Measurements from ENCODE around the gene DUSP10.

Gene DUSP10

GRCh38 chr1:221699978-221700519 is 41.8 kb downstream of the DUSP10 start:
- H3K27me3 ChIP-seq (replicated peaks in 2 of 5; ENCODE audit: control insufficient read depth in 4 of 5, insufficient read depth in 5 of 5, low read length in 4 of 5) = no peaks in the 10 kb centered on the region
- CTCF ChIA-PET = interaction anchor here (1.2 to 3.6 kb wide), 5 partner anchors 8 to 755 kb away, joined by 3 to 14 read pairs (median 3); partner anchors contain the start of gene DUSP10
- no peak overlapping the region for H3K4me3 ChIP-seq (ENCODE audit: control insufficient read depth in 1 of 7, extremely low read depth in 1 of 7, insufficient read depth in 4 of 7, low read depth in 2 of 7, low read length in 6 of 7)
- peaks cover 17 to 53% (median 24%) of the 10 kb centered on the region in 4 experiments for H3K36me3 ChIP-seq (ENCODE audit: control insufficient read depth in 4 of 4, insufficient read depth in 4 of 4, low read length in 3 of 4)
- POLR2A ChIA-PET = interaction anchor here (0.5 to 1.0 kb wide), 4 partner anchors 9 to 163 kb away, joined by 3 to 4 read pairs (median 3); no protein-coding TSS in a partner anchor
- H3K9me3 ChIP-seq (ENCODE audit: control extremely low read depth in 1 of 5, control insufficient read depth in 4 of 5, insufficient read depth in 2 of 5, low read depth in 1 of 5, low read length in 4 of 5) = no peaks in the 10 kb centered on the region
- no peak overlapping the region for H3K27ac ChIP-seq (ENCODE audit: insufficient read depth in 1 of 2, low read depth in 1 of 2, low read length in 2 of 2, poor library complexity in 1 of 2, severe bottlenecking in 2 of 2)
- no peak for DNase-seq
- H3K4me1 ChIP-seq (ENCODE audit: control extremely low read depth in 1 of 4, control insufficient read depth in 4 of 4, insufficient read depth in 4 of 4, low read length in 3 of 4) = peaks cover 2 to 39% (median 17%) of the 10 kb centered on the region in 4 experiments

GRCh38 chr1:221699577-221699976 is 42.3 kb downstream of the DUSP10 start:
- peaks cover 2 to 35% (median 15%) of the 10 kb centered on the region in 4 experiments for H3K4me1 ChIP-seq (ENCODE audit: control extremely low read depth in 1 of 4, control insufficient read depth in 4 of 4, insufficient read depth in 4 of 4, low read length in 3 of 4)
- H3K36me3 ChIP-seq (ENCODE audit: control insufficient read depth in 4 of 4, insufficient read depth in 4 of 4, low read length in 3 of 4) = peaks cover 15 to 49% (median 22%) of the 10 kb centered on the region in 4 experiments
- POLR2A ChIA-PET = interaction anchor here (1.2 kb wide), 2 partner anchors 9 to 42 kb away, joined by 3 to 4 read pairs; partner anchors contain the start of gene DUSP10
- no peaks in the 10 kb centered on the region for H3K9me3 ChIP-seq (ENCODE audit: control extremely low read depth in 1 of 5, control insufficient read depth in 4 of 5, insufficient read depth in 2 of 5, low read depth in 1 of 5, low read length in 4 of 5)
- no peak overlapping the region for H3K27ac ChIP-seq (ENCODE audit: insufficient read depth in 1 of 2, low read depth in 1 of 2, low read length in 2 of 2, poor library complexity in 1 of 2, severe bottlenecking in 2 of 2)
- WGBS (ENCODE audit: insufficient coverage) = 80% methylated on average over 1 of the region's 1 CpG
- no peaks in the 10 kb centered on the region for H3K27me3 ChIP-seq (replicated peaks in 2 of 5; ENCODE audit: control insufficient read depth in 4 of 5, insufficient read depth in 5 of 5, low read length in 4 of 5)
- CTCF ChIA-PET = interaction anchor here (1.0 to 3.1 kb wide), 6 partner anchors 8 to 756 kb away, joined by 3 to 11 read pairs (median 3); partner anchors contain the start of gene DUSP10
- DNase-seq = no peak
- H3K4me3 ChIP-seq (ENCODE audit: control insufficient read depth in 1 of 7, extremely low read depth in 1 of 7, insufficient read depth in 4 of 7, low read depth in 2 of 7, low read length in 6 of 7) = no peak overlapping the region

- Histone ChIP-seq H3K27me3 (replicated peaks in 2 of 5; ENCODE audit: control insufficient read depth in 4 of 5, insufficient read depth in 5 of 5, low read length in 4 of 5) (no peaks in the 10 kb centered on the region), H3K4me1 (ENCODE audit: control extremely low read depth in 1 of 4, control insufficient read depth in 4 of 4, insufficient read depth in 4 of 4, low read length in 3 of 4) (peaks cover 2 to 27% (median 9%) of the 10 kb centered on the region in 4 experiments), H3K9me3 (ENCODE audit: control extremely low read depth in 1 of 5, control insufficient read depth in 4 of 5, insufficient read depth in 2 of 5, low read depth in 1 of 5, low read length in 4 of 5) (no peaks in the 10 kb centered on the region), H3K36me3 (ENCODE audit: control insufficient read depth in 4 of 4, insufficient read depth in 4 of 4, low read length in 3 of 4) (peaks cover 13 to 41% (median 20%) of the 10 kb centered on the region in 4 experiments), H3K27ac (ENCODE audit: insufficient read depth in 1 of 2, low read depth in 1 of 2, low read length in 2 of 2, poor library complexity in 1 of 2, severe bottlenecking in 2 of 2) (no peak overlapping the region), H3K4me3 (ENCODE audit: control insufficient read depth in 1 of 7, extremely low read depth in 1 of 7, insufficient read depth in 4 of 7, low read depth in 2 of 7, low read length in 6 of 7) (no peak overlapping the region)
- POLR2A ChIA-PET = interaction anchor here (1.2 kb wide), 2 partner anchors 10 to 43 kb away, joined by 3 to 4 read pairs; partner anchors contain the start of gene DUSP10
- 100% methylated on average over 2 of the region's 4 CpGs for WGBS (ENCODE audit: insufficient coverage)
- no peak for DNase-seq
- CTCF ChIA-PET = interaction anchor here (0.9 to 3.1 kb wide), 9 partner anchors 9 to 757 kb away, joined by 3 to 11 read pairs (median 3); partner anchors contain the start of gene DUSP10
Observed at GRCh38 chr1:221698579-221699349, 43.1 kb downstream of the DUSP10 start.

- H3K4me1 ChIP-seq (ENCODE audit: control extremely low read depth in 1 of 4, control insufficient read depth in 4 of 4, insufficient read depth in 4 of 4, low read length in 3 of 4) = peaks cover 0 to 26% (median 7%) of the 10 kb centered on the region in 4 experiments
- peaks cover 0 to 5% (median 2%) of the 10 kb centered on the region in 5 experiments for H3K9me3 ChIP-seq (ENCODE audit: control extremely low read depth in 1 of 5, control insufficient read depth in 4 of 5, insufficient read depth in 2 of 5, low read depth in 1 of 5, low read length in 4 of 5)
- no peak overlapping the region for H3K4me3 ChIP-seq (ENCODE audit: control insufficient read depth in 1 of 7, extremely low read depth in 1 of 7, insufficient read depth in 4 of 7, low read depth in 2 of 7, low read length in 6 of 7)
- ChIA-PET CTCF (interaction anchor here (0.9 to 3.1 kb wide), 7 partner anchors 8 to 127 kb away, joined by 3 to 11 read pairs (median 5); partner anchors contain the start of gene DUSP10), POLR2A (interaction anchor here (0.9 to 1.2 kb wide), 2 partner anchors 44 kb away, joined by 3 read pairs; partner anchors contain the start of gene DUSP10)
- no peak for DNase-seq
- no peaks in the 10 kb centered on the region for H3K27me3 ChIP-seq (replicated peaks in 2 of 5; ENCODE audit: control insufficient read depth in 4 of 5, insufficient read depth in 5 of 5, low read length in 4 of 5)
- H3K36me3 ChIP-seq (ENCODE audit: control insufficient read depth in 4 of 4, insufficient read depth in 4 of 4, low read length in 3 of 4) = peaks cover 10 to 34% (median 15%) of the 10 kb centered on the region in 4 experiments
- H3K27ac ChIP-seq (ENCODE audit: insufficient read depth in 1 of 2, low read depth in 1 of 2, low read length in 2 of 2, poor library complexity in 1 of 2, severe bottlenecking in 2 of 2) = no peak overlapping the region
- 100% methylated on average over 3 of the region's 3 CpGs for WGBS (ENCODE audit: insufficient coverage)
Observed at GRCh38 chr1:221697923-221698425, 43.9 kb downstream of the DUSP10 start.

- Histone ChIP-seq H3K36me3 (ENCODE audit: control insufficient read depth in 4 of 4, insufficient read depth in 4 of 4, low read length in 3 of 4) (peaks cover 2 to 23% (median 6%) of the 10 kb centered on the region in 4 experiments), H3K4me3 (ENCODE audit: control insufficient read depth in 1 of 7, extremely low read depth in 1 of 7, insufficient read depth in 4 of 7, low read depth in 2 of 7, low read length in 6 of 7) (no peak overlapping the region), H3K4me1 (ENCODE audit: control extremely low read depth in 1 of 4, control insufficient read depth in 4 of 4, insufficient read depth in 4 of 4, low read length in 3 of 4) (peaks cover 0 to 26% (median 7%) of the 10 kb centered on the region in 4 experiments), H3K9me3 (ENCODE audit: control extremely low read depth in 1 of 5, control insufficient read depth in 4 of 5, insufficient read depth in 2 of 5, low read depth in 1 of 5, low read length in 4 of 5) (peaks cover 0 to 5% (median 2%) of the 10 kb centered on the region in 5 experiments), H3K27ac (ENCODE audit: insufficient read depth in 1 of 2, low read depth in 1 of 2, low read length in 2 of 2, poor library complexity in 1 of 2, severe bottlenecking in 2 of 2) (no peak overlapping the region), H3K27me3 (replicated peaks in 2 of 5; ENCODE audit: control insufficient read depth in 4 of 5, insufficient read depth in 5 of 5, low read length in 4 of 5) (no peaks in the 10 kb centered on the region)
- WGBS (ENCODE audit: insufficient coverage) = 95% methylated on average over 2 of the region's 3 CpGs
- ChIA-PET POLR2A (interaction anchor here (0.6 to 0.9 kb wide), 3 partner anchors 45 to 81 kb away, joined by 3 read pairs; partner anchors contain the start of gene DUSP10), CTCF (interaction anchor here (1.1 to 3.1 kb wide), 2 partner anchors 11 to 61 kb away, joined by 4 to 11 read pairs; no protein-coding TSS in a partner anchor)
- DNase-seq = no peak
Observed at GRCh38 chr1:221696718-221697461, 45.0 kb downstream of the DUSP10 start.

GRCh38 chr1:221696027-221696426 is 45.9 kb downstream of the DUSP10 start:
- Histone ChIP-seq H3K27me3 (replicated peaks in 2 of 5; ENCODE audit: control insufficient read depth in 4 of 5, insufficient read depth in 5 of 5, low read length in 4 of 5) (no peaks in the 10 kb centered on the region), H3K36me3 (ENCODE audit: control insufficient read depth in 4 of 4, insufficient read depth in 4 of 4, low read length in 3 of 4) (peaks cover 0 to 17% (median 2%) of the 10 kb centered on the region in 4 experiments), H3K27ac (ENCODE audit: insufficient read depth in 1 of 2, low read depth in 1 of 2, low read length in 2 of 2, poor library complexity in 1 of 2, severe bottlenecking in 2 of 2) (no peak overlapping the region), H3K4me3 (ENCODE audit: control insufficient read depth in 1 of 7, extremely low read depth in 1 of 7, insufficient read depth in 4 of 7, low read depth in 2 of 7, low read length in 6 of 7) (no peak overlapping the region), H3K9me3 (ENCODE audit: control extremely low read depth in 1 of 5, control insufficient read depth in 4 of 5, insufficient read depth in 2 of 5, low read depth in 1 of 5, low read length in 4 of 5) (peaks cover 0 to 5% (median 2%) of the 10 kb centered on the region in 5 experiments), H3K4me1 (ENCODE audit: control extremely low read depth in 1 of 4, control insufficient read depth in 4 of 4, insufficient read depth in 4 of 4, low read length in 3 of 4) (peaks cover 0 to 21% (median 7%) of the 10 kb centered on the region in 4 experiments)
- CTCF ChIA-PET = interaction anchor here (1.0 kb wide), 1 partner anchor 38 kb away, joined by 3 read pairs; no protein-coding TSS in a partner anchor
- POLR2A ChIA-PET = no interaction called here
- DNase-seq = no peak
